Stomach (tissue), 9 donors: Measurements from ENCODE around the gene DSEL. TPM values are rescaled to one million over a fixed set of nuclear protein-coding genes. Genes with fewer than 3 reads are reported as not detected.

Source experiments
- DNase-seq, 2 donors: peaks; one replicate each; pipeline versions ENCODE4 v3.0.0 to v3.0.0-alpha.2; 2013 to 2019
- H3K27ac ChIP-seq, 5 donors: fragments of 200-600 bp in 4 of 5; sonication (generic) in 4 of 5; one replicate each; pipeline ENCODE4 v1.5.1; 2013 to 2019; ENCODE audit warnings: mild to moderate bottlenecking in 1 of 5, moderate library complexity in 1 of 5
- H3K27me3 ChIP-seq, 3 donors: fragments of 200-600 bp; sonication (generic); one replicate each; pipeline ENCODE4 v1.5.1; 2017 to 2019; ENCODE audit warnings: mixed run types in 1 of 3
- H3K36me3 ChIP-seq, 4 donors: fragments of 200-600 bp; sonication (generic); 1 replicate in 3 of 4; 2 replicates in 1 of 4; pipeline ENCODE4 v1.5.1; 2016 to 2019
- H3K4me1 ChIP-seq, 4 donors: fragments of 200-600 bp; sonication (generic); one replicate each; pipeline ENCODE4 v1.5.1; 2016 to 2019
- H3K4me3 ChIP-seq, 4 donors: fragments of 200-600 bp; sonication (generic) in 3 of 4; one replicate each; pipeline ENCODE4 v1.5.1; 2016 to 2019; ENCODE audit warnings: mild to moderate bottlenecking in 1 of 4
- H3K9me3 ChIP-seq, 4 donors: fragments of 200-600 bp; sonication (generic); one replicate each; pipeline ENCODE4 v1.5.1; 2016 to 2019
- EP300 ChIP-seq: sonication (generic); formaldehyde crosslinking; IDR thresholded peaks from one replicate; pipeline ENCODE4 v1.6.1; 2017; ENCODE audit warnings: antibody characterized with exemption
- POLR2A ChIP-seq, 4 donors: fragments of 450-650 bp; IDR thresholded peaks; one replicate each; pipeline ENCODE4 v1.6.1; 2016; ENCODE audit warnings: antibody characterized with exemption in 4 of 4, control low read depth in 2 of 4, mild to moderate bottlenecking in 1 of 4, moderate library complexity in 1 of 4
- POLR2AphosphoS5 ChIP-seq, 3 donors: sonication (generic); formaldehyde crosslinking; IDR thresholded peaks; one replicate each; pipeline ENCODE4 v1.6.1; 2016; ENCODE audit warnings: antibody characterized with exemption in 3 of 3
- WGBS, 5 donors: extraction: QIAGEN DNeasy Blood & Tissue Kit in 3 of 5; methylation state at CpG; one replicate each; pipeline versions ENCODE4 v1.1.5 to v1.1.7; 2013 to 2018; 5-methylcytosine and 5-hydroxymethylcytosine counted together
- intact Hi-C: fragments of 100-400 bp; cut with DNase I; formaldehyde crosslinking; loops from one replicate; pipeline ENCODE4 v1.15.1; 2023; ENCODE audit warnings: low total_unique reads
- polyA plus RNA-seq, 3 donors: library from polyadenylated mRNA; stranded (reverse); fragments of 200-250 nt; gene quantifications; one replicate each; pipeline ENCODE4 v1.2.3, GENCODE V29; 2013
- total RNA-seq, 5 donors: library from RNA; depleted of rRNA; stranded (reverse); fragments of >200 nt; gene quantifications; one replicate each; pipeline versions ENCODE4 v1.1.0 to v1.2.3, GENCODE V29; 2014 to 2016
- TF ChIP-seq, protein P1 (sequence below), 7 experiments: fragments of 450-650 bp in 4 of 7; fragments of 200-600 bp in 3 of 7; sonication (generic) in 3 of 7; IDR thresholded peaks; one replicate each; pipeline ENCODE4 v1.5.1; 2016 to 2019; ENCODE audit warnings: antibody characterized with exemption in 7 of 7, control low read depth in 2 of 7, mild to moderate bottlenecking in 1 of 7
- donor health status: healthy with polysubstance abuse.
- donor health status: Bipolar disorder and iron deficiency.
- donor health status: healthy.

The DSEL gene
- total and polyA plus RNA-seq, 8 donors, result 0.78 to 23.9 (median 4.6) TPM

DNA sequence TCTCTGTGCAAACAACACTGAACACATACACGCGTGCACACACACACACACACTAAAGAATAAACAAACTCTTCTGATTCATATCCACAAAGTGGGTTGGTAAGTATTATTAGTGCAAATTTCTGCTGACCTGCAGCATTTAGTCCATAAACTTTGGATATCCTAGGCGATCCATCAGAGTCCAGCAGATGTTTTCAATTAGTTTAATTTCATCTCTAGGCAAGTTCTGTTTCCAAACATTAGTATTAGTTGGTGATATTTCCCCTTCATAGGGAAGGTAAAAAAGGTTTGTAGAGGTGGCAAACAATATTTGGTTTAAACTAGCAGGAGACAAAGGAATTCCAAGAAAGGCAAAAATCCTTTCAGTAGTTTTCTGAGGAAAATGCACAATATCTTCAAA is 5.7 kb downstream of the DSEL start:
- intact Hi-C loops, result no loop called here
- H3K36me3 ChIP-seq, result no peaks in the 10 kb centered on the region
- no peaks in the 10 kb centered on the region for H3K27me3 ChIP-seq
- H3K27ac ChIP-seq, result no peak overlapping the region
- no peak for DNase-seq
- no peaks in the 10 kb centered on the region for H3K9me3 ChIP-seq
- WGBS, 5 donors, result 36 to 63% (median 44%) methylated on average over 3 of the region's 3 CpGs
- no peak overlapping the region for H3K4me3 ChIP-seq
- no peak for TF ChIP-seq POLR2AphosphoS5 (IDR thresholded peaks at IDR 0.05)
- no peak for TF ChIP-seq EP300
- no peak for TF ChIP-seq POLR2A (IDR thresholded peaks at IDR 0.05)
- peaks cover 0 to 20% (median 3%) of the 10 kb centered on the region in 4 donors for H3K4me1 ChIP-seq

DNA sequence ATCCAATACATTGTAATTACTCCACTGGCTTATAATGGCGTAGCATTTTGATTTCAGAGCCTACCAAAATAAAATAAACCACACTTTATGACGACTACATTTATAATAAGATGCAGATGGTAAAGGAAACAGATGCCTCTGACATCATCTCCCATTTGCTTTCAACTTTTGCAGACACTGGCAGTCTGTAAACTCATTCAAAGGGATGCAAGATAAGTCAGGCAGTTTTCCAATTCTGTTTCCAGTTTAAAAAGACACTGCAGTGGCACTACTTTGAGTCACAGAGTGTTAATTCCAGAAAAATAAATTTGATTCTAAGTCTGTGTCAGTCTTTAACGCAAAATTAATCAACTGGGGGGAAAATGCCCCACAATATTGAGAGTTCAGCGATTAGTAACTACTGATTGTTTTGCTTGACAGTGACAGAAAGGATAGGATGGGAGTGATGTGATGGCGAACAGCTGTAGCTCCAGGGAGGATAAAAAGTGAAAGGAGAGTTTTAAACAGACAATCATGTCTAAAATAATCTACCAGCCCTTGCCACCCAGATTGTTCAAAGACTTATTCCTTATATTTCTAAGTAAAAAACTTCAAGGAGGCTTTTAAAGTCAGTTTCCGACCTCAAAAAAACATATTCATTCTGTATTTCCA is 6.7 kb downstream of the DSEL start:
- H3K4me3 ChIP-seq, result no peak overlapping the region
- WGBS, 5 donors, result 69 to 83% (median 77%) methylated on average over 6 of the region's 6 CpGs
- intact Hi-C loops, result no loop called here
- H3K27ac ChIP-seq, result no peak overlapping the region
- H3K36me3 ChIP-seq, result no peaks in the 10 kb centered on the region
- DNase-seq, result peak in 1 of 2 donors; percentile 42
- H3K9me3 ChIP-seq, result no peaks in the 10 kb centered on the region
- H3K4me1 ChIP-seq, result peaks cover 0 to 10% (median 3%) of the 10 kb centered on the region in 4 donors
- H3K27me3 ChIP-seq, result no peaks in the 10 kb centered on the region
- TF ChIP-seq EP300 (no peak), POLR2A (IDR thresholded peaks at IDR 0.05) (no peak), POLR2AphosphoS5 (IDR thresholded peaks at IDR 0.05) (no peak)
- TF ChIP-seq, protein P1, sequence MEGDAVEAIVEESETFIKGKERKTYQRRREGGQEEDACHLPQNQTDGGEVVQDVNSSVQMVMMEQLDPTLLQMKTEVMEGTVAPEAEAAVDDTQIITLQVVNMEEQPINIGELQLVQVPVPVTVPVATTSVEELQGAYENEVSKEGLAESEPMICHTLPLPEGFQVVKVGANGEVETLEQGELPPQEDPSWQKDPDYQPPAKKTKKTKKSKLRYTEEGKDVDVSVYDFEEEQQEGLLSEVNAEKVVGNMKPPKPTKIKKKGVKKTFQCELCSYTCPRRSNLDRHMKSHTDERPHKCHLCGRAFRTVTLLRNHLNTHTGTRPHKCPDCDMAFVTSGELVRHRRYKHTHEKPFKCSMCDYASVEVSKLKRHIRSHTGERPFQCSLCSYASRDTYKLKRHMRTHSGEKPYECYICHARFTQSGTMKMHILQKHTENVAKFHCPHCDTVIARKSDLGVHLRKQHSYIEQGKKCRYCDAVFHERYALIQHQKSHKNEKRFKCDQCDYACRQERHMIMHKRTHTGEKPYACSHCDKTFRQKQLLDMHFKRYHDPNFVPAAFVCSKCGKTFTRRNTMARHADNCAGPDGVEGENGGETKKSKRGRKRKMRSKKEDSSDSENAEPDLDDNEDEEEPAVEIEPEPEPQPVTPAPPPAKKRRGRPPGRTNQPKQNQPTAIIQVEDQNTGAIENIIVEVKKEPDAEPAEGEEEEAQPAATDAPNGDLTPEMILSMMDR (IDR thresholded peaks at IDR 0.05), result no peak

DNA sequence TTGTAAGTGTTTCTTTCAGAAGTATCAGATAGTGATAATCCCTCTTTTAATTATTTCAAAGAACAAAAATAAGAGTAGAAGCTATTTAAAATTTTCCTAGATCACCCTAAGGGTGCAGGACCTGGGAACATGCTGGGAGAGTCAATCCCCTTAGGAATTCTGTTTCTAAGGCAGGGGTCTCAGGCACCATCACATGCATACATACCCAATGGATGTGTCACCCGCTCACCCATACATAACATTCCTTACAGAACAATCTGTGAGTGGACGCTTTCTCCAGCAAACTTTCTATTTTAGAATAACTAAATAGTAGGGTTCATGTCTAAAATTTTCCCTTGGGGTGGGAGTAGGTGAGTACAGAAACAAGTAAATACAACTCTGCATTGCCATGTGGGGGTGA is 8.4 kb downstream of the DSEL start:
- intact Hi-C loops, result no loop called here
- no peaks in the 10 kb centered on the region for H3K36me3 ChIP-seq
- H3K9me3 ChIP-seq, result no peaks in the 10 kb centered on the region
- TF ChIP-seq POLR2AphosphoS5 (IDR thresholded peaks at IDR 0.05) (no peak), POLR2A (IDR thresholded peaks at IDR 0.05) (no peak), EP300 (no peak)
- TF ChIP-seq, protein P1 (IDR thresholded peaks at IDR 0.05), result no peak
- H3K4me1 ChIP-seq, result peaks cover 0 to 6% (median 3%) of the 10 kb centered on the region in 4 donors
- DNase-seq, result no peak
- H3K27ac ChIP-seq, result no peak overlapping the region
- H3K27me3 ChIP-seq, result no peaks in the 10 kb centered on the region
- H3K4me3 ChIP-seq, result no peak overlapping the region
- 95 to 100% (median 96%) methylated on average over 2 of the region's 2 CpGs for WGBS, 5 donors

DNA sequence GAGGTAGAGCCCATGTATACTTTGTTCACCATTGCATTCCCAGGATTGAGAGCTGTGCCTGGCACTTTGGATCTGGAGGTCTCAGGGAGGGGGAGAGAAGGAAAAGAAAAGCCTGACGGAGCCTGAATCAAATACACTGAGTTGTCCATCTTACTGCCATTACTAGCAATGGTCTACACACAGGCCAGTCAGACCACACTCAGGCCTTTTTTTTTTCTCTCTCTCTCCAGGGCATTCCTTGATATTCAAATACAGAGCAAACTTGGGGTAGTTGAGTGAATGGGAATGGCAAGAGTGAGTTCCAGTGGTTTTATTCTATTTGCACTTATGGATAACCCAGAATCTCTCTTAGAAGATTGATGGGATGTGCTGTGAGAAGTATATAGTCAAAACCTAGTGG is 11.8 kb downstream of the DSEL start:
- Histone ChIP-seq H3K9me3 (no peaks in the 10 kb centered on the region), H3K27ac (no peak overlapping the region), H3K4me1 (no peaks in the 10 kb centered on the region), H3K27me3 (no peaks in the 10 kb centered on the region), H3K36me3 (no peaks in the 10 kb centered on the region), H3K4me3 (no peak overlapping the region)
- TF ChIP-seq EP300 (no peak), POLR2A (IDR thresholded peaks at IDR 0.05) (no peak), POLR2AphosphoS5 (IDR thresholded peaks at IDR 0.05) (no peak)
- TF ChIP-seq, protein P1 (IDR thresholded peaks at IDR 0.05), result no peak
- DNase-seq, result no peak
- WGBS, 5 donors, result 70 to 100% (median 88%) methylated on average over 1 of the region's 1 CpG
- intact Hi-C loops, result no loop called here

DNA sequence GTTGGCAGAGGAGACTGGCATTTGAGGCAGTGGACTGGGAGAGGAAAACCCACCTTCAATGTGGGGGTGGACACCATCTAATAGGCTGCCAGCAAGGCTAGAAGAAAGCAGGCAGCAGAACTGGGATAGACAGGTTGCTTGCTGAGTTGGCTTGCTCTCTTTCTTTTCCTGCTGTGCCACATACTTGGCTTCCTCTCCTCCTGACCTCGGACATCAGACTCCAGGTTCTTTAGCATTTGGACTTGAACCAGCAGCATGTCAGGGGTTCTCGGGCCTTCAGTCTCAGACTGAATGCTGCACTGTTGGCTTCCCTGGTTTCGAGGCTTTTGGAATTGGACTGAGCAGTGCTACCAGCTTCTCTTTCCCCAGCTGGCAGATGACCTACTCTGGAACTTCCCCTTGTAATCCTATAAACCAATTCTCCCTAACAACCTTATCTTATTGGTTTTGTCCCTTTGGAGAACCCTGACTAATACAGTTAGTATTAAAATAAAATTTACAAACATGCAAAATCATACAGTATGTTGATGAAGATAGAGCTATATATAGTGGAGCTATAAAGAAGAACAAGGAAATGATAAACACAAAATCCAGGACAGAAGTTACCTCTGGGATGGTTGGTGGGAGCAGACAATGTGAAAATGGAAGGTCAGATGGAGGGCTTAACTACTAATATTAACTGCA is 15.9 kb downstream of the DSEL start:
- H3K9me3 ChIP-seq, result peaks cover 0 to 7% (median 1%) of the 10 kb centered on the region in 4 donors
- no peak for DNase-seq
- no peak overlapping the region for H3K27ac ChIP-seq
- intact Hi-C loops, result no loop called here
- H3K36me3 ChIP-seq, result no peaks in the 10 kb centered on the region
- no peaks in the 10 kb centered on the region for H3K4me1 ChIP-seq
- no peaks in the 10 kb centered on the region for H3K27me3 ChIP-seq
- WGBS, 5 donors, result 55 to 75% (median 66%) methylated on average over 3 of the region's 3 CpGs
- no peak for TF ChIP-seq EP300
- TF ChIP-seq POLR2AphosphoS5 (IDR thresholded peaks at IDR 0.05), result no peak
- H3K4me3 ChIP-seq, result no peak overlapping the region
